Naive B cell (primary cell): ENCODE data around the gene CSMD2. TPM values are rescaled to one million over a fixed set of nuclear protein-coding genes. Genes with fewer than 3 reads are reported as not detected.

ENCODE experiments used
- ATAC-seq, 2 donors: fragments of 150-1000 bp; cut with Tn5 transposase; 2 replicates each; pipeline ENCODE4 v1.10.0; 2021; ENCODE audit warnings: low read depth in 2 of 2, mild to moderate bottlenecking in 2 of 2, moderate library complexity in 2 of 2
- DNase-seq: peaks from one replicate; pipeline ENCODE4 v3.0.0; 2022
- H3K27ac Mint-ChIP-seq, 6 donors: one replicate each; pipeline ENCODE4 v1.8.0; 2020 to 2022; ENCODE audit warnings: mild to moderate bottlenecking in 6 of 6, mixed read lengths in 6 of 6, moderate library complexity in 5 of 6, inconsistent platforms in 2 of 6
- H3K27me3 Mint-ChIP-seq, 3 donors: one replicate each; pipeline ENCODE4 v1.8.0; 2021 to 2022; ENCODE audit warnings: mixed read lengths in 3 of 3, mild to moderate bottlenecking in 1 of 3
- H3K36me3 Mint-ChIP-seq, 2 donors: one replicate each; pipeline ENCODE4 v1.8.0; 2020 to 2022; ENCODE audit warnings: mixed read lengths in 2 of 2, inconsistent platforms in 1 of 2, mild to moderate bottlenecking in 1 of 2
- H3K4me1 Mint-ChIP-seq, 3 donors: one replicate each; pipeline ENCODE4 v1.8.0; 2020 to 2022; ENCODE audit warnings: mixed read lengths in 3 of 3, inconsistent platforms in 1 of 3, mild to moderate bottlenecking in 1 of 3, moderate library complexity in 1 of 3
- H3K4me3 Mint-ChIP-seq, 8 donors: one replicate each; pipeline ENCODE4 v1.8.0; 2020 to 2022; ENCODE audit warnings: mild to moderate bottlenecking in 8 of 8, mixed read lengths in 8 of 8, moderate library complexity in 8 of 8, inconsistent platforms in 2 of 8
- H3K9me3 Mint-ChIP-seq, 7 donors: one replicate each; pipeline ENCODE4 v1.8.0; 2020 to 2022; ENCODE audit warnings: mixed read lengths in 7 of 7, mild to moderate bottlenecking in 5 of 7, inconsistent platforms in 2 of 7, moderate library complexity in 1 of 7
- polyA plus RNA-seq, 6 donors: library from polyadenylated mRNA; unstranded; fragments of 300-500 nt; fragmentation: Illumina TruSeq; gene quantifications; one replicate each; pipeline ENCODE4 v1.2.3, GENCODE V29; 2021; ENCODE audit warnings: low read depth in 6 of 6

CSMD2 gene
- polyA plus RNA-seq, 6 donors from 2014 or later, result not detected

DNA sequence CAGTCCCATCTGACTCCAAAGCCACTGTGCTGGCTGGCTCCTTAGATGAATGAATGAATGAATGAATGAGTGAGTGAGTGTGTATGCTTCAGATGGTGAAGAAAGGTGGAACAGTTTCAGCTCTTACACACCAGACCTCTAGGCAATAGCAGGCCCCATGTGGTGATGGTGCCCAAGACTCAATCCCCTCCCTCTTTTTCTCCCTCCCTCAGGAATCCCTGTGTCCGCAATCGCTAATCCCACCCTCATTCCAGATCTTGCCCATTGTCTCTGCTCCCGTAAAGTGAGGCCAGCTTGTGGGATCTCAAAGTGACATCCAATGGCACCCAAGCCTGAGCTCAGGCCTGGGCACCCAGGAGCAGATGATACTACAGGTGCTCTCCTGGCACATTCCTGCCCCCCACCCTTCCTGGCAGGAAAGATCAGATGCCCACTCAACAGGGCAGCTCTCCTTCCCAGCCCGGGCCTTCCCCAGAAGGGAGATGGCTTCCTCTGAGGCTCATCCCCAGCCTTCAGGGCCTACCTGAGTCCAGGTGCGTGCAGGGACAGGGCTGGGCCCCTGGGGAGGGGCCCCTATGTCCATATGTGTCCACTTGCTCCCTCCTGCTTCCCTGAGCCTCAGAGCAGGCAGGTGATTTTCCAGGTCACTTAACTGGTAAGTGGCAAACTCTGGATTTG is 194.7 kb downstream of the CSMD2 start:
- Mint-ChIP-seq H3K9me3 (no peaks in the 10 kb centered on the region), H3K27ac (peak overlapping the region in 1 of 6 donors; percentile 32), H3K4me1 (no peaks in the 10 kb centered on the region), H3K27me3 (peaks cover 0 to 8% (median 4%) of the 10 kb centered on the region in 3 donors), H3K36me3 (no peaks in the 10 kb centered on the region), H3K4me3 (no peak overlapping the region)
- ATAC-seq, result no peak
- no peak for DNase-seq

DNA sequence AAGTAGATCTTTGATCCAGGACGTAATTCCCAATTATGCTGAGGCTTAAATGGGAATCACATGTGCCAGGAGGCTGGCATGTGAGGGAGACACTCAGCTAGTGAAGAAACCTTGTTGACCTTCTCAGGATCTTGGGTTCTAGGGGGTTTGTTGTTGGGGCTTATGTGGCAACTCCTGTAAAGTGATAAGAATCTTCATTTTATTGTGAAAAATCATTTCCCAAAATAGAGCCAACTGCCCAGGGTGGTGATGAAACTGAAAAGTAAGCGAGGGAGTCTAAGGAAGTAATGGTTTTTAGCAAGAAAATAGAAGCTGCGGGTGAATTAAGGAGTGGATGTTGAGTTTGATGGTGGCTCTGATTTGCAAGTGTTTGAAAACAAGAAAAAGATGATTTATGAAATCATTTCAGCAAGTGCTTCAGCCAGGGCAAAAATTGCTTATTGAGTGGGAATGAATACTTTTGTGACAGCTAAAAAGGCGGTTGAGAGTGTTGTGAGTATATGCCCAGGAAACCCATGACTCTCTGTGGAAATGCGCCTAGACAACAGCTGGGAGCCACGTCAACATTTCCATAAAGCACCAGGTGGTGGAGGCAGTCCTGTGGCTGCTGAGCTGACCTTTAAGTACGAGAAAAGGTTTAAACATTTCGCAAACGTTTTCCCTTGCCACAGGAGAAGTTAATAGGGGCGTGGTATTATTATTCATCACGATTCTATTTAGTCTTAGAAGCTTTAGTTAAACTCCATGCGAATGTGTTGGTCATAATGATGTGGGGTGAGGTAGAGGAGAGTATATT is 198.5 kb downstream of the CSMD2 start:
- Mint-ChIP-seq H3K36me3 (no peaks in the 10 kb centered on the region), H3K4me3 (no peak overlapping the region), H3K9me3 (peaks cover 0 to 4% (median 2%) of the 10 kb centered on the region in 7 donors), H3K27me3 (peaks cover 0 to 14% (median 4%) of the 10 kb centered on the region in 3 donors), H3K27ac (peak overlapping the region in 1 of 6 donors; percentile 34), H3K4me1 (no peaks in the 10 kb centered on the region)
- DNase-seq (no peak), ATAC-seq (no peak)

DNA sequence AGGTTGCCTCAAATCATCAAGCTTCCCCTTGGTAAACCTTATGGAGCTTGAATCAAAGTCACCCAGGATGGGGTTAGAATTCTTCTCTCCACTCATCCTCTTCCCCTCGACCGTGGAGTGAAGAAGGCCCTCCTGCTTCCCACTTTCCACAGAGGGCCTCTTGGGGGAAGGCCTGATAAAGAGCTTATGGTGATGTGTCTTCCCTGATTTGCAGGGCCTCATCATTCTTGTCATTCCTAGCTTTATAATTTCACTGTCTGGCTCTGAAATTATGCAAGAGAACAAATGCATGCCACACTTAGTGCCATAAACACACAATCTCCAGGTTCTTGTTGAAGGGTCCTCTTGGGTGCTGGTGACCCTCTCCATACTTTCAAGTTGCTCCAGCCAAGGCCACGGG is 199.9 kb downstream of the CSMD2 start:
- no peaks in the 10 kb centered on the region for H3K36me3 Mint-ChIP-seq
- peak overlapping the region in 1 of 8 donors; percentile 11 for H3K4me3 Mint-ChIP-seq
- no peak for ATAC-seq
- no peak for DNase-seq
- H3K27me3 Mint-ChIP-seq, result peaks cover 0 to 14% (median 5%) of the 10 kb centered on the region in 3 donors
- H3K4me1 Mint-ChIP-seq, result no peaks in the 10 kb centered on the region
- H3K27ac Mint-ChIP-seq, result no peak overlapping the region
- peaks cover 0 to 4% (median 2%) of the 10 kb centered on the region in 7 donors for H3K9me3 Mint-ChIP-seq

DNA sequence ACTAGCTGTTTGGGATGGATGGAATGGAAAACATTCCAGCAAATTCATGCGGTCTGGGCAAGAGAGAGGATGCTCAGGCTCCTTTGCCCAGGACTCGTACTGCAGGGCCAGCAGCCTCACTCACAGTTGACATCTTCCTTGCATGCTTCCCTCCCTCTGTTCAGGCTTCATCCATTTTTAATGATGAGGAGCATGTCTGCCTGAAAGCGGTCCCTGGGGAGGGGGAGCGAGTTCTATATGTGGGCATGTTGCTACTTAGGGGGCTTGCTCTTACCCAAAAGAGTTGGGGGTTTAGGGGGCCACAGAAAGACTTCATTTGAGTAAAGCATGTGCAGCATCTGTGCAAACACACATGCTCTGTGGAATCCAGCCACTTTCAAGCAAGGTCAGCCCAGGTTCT is 203.0 kb downstream of the CSMD2 start:
- Mint-ChIP-seq H3K36me3 (no peaks in the 10 kb centered on the region), H3K9me3 (peaks cover 0 to 4% (median 2%) of the 10 kb centered on the region in 7 donors), H3K27ac (no peak overlapping the region), H3K4me1 (no peaks in the 10 kb centered on the region), H3K4me3 (no peak overlapping the region), H3K27me3 (peaks cover 0 to 14% (median 5%) of the 10 kb centered on the region in 3 donors)
- DNase-seq (no peak), ATAC-seq (no peak)

DNA sequence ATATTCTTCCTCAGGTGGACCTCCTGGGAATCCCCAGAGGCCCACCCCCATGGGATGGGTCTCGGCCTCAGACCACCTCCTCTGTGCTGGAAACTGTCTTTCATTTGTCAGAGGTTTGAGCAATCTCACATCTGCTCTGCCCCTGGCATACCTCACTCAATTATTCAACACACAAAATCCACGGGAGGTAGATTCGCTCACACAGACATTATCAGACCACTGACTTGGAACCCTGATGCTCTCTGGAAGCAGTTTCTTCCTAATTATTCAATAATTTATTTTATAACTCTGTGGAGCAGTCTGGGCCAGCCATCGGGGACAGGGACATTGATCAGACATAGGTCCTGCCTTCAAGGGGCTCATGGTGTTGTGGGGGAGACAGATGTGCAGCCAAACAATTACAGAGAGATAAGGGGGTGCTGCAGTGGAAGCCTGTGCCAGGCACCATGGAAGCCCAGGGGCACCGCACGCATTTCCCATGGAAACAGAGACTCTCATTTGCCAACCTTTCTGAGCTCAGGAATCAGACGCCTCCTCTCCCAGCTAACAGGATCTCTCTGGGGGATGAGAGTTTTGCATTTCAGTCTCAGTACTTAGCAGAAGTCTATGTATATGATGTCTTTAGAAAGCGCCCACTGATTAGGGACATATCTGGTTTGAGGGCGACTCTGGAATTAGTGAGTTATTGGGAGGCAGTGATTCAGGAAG is 204.7 kb downstream of the CSMD2 start:
- H3K4me3 Mint-ChIP-seq, result peak overlapping the region in 1 of 8 donors; percentile 5
- no peak for DNase-seq
- H3K27ac Mint-ChIP-seq, result no peak overlapping the region
- H3K9me3 Mint-ChIP-seq, result peaks cover 0 to 4% (median 2%) of the 10 kb centered on the region in 7 donors
- no peak for ATAC-seq
- H3K36me3 Mint-ChIP-seq, result no peaks in the 10 kb centered on the region
- H3K4me1 Mint-ChIP-seq, result no peaks in the 10 kb centered on the region
- peaks cover 0 to 11% (median 5%) of the 10 kb centered on the region in 3 donors for H3K27me3 Mint-ChIP-seq

DNA sequence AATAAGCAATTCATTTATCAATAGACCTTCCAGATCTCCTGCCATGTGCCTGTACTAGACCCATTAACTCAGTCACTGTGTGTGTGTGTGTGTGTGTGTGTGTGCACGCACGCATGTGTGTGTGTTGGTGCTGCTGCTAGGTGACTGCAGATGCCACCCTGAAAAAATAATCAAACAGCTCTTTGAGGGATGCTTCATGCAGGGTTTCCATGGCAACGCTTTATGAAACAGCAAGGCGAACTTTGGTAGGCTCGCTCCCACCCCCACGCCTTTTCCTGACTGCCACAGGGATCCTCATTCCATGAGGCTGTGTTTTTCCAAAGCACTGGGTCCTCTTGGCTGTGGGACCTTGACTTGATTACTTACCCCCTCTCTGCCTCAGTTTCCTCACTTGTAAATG is 207.2 kb downstream of the CSMD2 start:
- H3K9me3 Mint-ChIP-seq, result peaks cover 0 to 2% (median 0%) of the 10 kb centered on the region in 7 donors
- DNase-seq (no peak), ATAC-seq (no peak)
- peaks cover 0 to 6% (median 5%) of the 10 kb centered on the region in 3 donors for H3K27me3 Mint-ChIP-seq
- H3K36me3 Mint-ChIP-seq, result no peaks in the 10 kb centered on the region
- no peaks in the 10 kb centered on the region for H3K4me1 Mint-ChIP-seq
- no peak overlapping the region for H3K27ac Mint-ChIP-seq
- no peak overlapping the region for H3K4me3 Mint-ChIP-seq

DNA sequence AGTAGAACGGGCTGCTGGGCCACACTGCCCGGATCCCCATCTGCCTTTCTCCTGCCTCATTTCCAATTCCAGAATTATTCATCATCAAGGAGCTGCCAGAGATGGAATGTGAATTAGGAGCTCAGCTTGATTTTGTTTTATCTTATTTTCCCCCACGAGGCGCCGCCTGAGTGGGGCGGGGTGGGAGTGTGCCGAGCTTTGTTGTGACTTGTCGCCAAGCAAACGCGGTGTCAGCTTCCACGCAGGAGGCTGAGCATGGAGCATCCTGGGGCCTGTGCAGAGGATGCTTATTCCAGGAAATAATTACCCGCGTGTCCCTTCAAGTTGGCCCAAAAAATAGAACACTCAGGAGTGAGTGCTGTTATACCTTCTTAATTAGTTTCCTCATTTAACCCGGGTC is 209.9 kb downstream of the CSMD2 start:
- H3K27ac Mint-ChIP-seq, result no peak overlapping the region
- DNase-seq (no peak), ATAC-seq (no peak)
- no peaks in the 10 kb centered on the region for H3K36me3 Mint-ChIP-seq
- no peaks in the 10 kb centered on the region for H3K27me3 Mint-ChIP-seq
- H3K9me3 Mint-ChIP-seq, result peaks cover 0 to 2% (median 0%) of the 10 kb centered on the region in 7 donors
- no peak overlapping the region for H3K4me3 Mint-ChIP-seq
- H3K4me1 Mint-ChIP-seq, result no peaks in the 10 kb centered on the region

DNA sequence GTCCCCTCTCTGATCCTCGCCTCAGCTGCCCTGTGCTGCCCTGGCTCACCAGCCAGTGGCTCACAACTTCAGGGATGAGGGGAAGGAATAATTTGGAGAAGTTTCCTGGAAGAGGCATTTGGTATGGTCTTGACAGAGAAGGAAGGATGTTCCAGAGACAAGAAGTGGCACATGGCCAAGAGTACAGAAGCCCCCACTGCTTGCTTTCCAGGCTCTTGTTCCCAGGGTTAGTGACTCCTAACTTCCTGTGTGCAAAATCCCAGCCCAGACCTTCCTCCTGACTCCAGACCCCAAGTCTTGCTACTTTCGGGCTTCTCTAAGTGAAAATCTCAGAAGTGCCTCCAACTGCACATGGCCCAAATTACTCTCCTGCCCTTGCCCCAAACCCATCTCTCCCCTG is 215.5 kb downstream of the CSMD2 start:
- Mint-ChIP-seq H3K27ac (no peak overlapping the region), H3K4me3 (no peak overlapping the region), H3K4me1 (no peaks in the 10 kb centered on the region), H3K9me3 (no peaks in the 10 kb centered on the region), H3K36me3 (no peaks in the 10 kb centered on the region), H3K27me3 (no peaks in the 10 kb centered on the region)
- ATAC-seq (no peak), DNase-seq (no peak)

DNA sequence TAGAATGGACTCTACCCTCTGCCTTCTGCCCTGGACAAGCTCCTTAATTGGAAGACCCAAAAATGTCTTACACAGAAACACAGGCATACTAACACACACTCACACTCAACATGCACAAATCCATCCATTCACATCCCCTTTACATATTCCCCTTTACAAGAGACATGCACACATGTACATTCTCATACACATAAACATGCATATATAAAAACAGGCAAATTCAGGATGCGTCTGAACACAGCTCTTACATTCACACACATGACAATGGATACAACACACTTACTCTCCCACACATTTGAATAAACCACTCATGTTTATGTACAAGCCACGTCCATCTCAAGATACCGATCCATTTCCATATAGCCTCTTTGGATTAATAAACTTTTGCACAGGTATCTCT is 216.7 kb downstream of the CSMD2 start:
- Mint-ChIP-seq H3K27me3 (no peaks in the 10 kb centered on the region), H3K36me3 (no peaks in the 10 kb centered on the region), H3K4me3 (no peak overlapping the region), H3K9me3 (no peaks in the 10 kb centered on the region), H3K27ac (no peak overlapping the region), H3K4me1 (no peaks in the 10 kb centered on the region)
- DNase-seq, result no peak
- no peak for ATAC-seq

DNA sequence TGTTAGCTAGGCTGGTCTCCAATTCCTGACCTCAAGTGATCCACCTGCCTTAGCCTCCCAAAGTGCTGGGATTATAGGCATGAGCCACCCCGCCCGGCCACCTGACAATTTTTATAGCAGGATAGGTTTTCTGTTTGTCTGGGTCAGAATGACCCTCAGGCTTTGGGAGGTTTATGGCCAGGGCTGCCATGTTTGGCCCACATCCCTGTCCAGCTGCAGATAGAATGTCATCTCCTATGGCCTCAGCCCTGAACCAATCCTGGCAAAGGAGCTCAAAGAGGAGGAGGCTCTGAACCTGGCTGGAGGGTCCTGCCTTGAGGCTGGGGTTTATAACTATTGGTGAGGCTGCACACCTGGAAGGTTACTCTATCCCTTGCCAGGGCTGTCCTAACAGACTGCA is 218.2 kb downstream of the CSMD2 start:
- ATAC-seq (no peak), DNase-seq (no peak)
- H3K27me3 Mint-ChIP-seq, result no peaks in the 10 kb centered on the region
- H3K4me1 Mint-ChIP-seq, result no peaks in the 10 kb centered on the region
- H3K27ac Mint-ChIP-seq, result no peak overlapping the region
- no peak overlapping the region for H3K4me3 Mint-ChIP-seq
- no peaks in the 10 kb centered on the region for H3K9me3 Mint-ChIP-seq
- no peaks in the 10 kb centered on the region for H3K36me3 Mint-ChIP-seq

DNA sequence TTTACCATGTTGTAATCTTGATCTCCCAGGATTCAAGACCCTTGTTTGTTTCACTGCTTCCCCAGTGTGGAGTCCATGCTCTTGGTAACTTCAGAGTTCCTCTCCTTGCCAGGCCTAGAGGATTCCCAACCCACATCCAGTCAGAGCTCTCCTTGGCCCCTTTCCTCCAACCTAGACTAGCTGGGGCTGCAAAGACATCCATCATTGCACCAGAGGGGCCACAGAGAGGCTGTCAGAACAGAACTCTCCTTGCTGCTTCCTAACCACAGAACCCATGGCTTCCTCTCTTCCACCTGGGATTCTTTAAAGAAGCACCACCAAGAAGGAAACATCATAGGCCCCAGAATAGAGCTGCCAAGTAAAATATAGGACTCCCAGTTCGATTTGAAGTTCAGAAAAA is 220.2 kb downstream of the CSMD2 start:
- Mint-ChIP-seq H3K9me3 (peaks cover 0 to 4% (median 0%) of the 10 kb centered on the region in 7 donors), H3K27me3 (peaks cover 0 to 5% (median 0%) of the 10 kb centered on the region in 3 donors), H3K4me1 (no peaks in the 10 kb centered on the region), H3K4me3 (peak overlapping the region in 1 of 8 donors; percentile 24), H3K27ac (no peak overlapping the region), H3K36me3 (no peaks in the 10 kb centered on the region)
- DNase-seq (no peak), ATAC-seq (no peak)

DNA sequence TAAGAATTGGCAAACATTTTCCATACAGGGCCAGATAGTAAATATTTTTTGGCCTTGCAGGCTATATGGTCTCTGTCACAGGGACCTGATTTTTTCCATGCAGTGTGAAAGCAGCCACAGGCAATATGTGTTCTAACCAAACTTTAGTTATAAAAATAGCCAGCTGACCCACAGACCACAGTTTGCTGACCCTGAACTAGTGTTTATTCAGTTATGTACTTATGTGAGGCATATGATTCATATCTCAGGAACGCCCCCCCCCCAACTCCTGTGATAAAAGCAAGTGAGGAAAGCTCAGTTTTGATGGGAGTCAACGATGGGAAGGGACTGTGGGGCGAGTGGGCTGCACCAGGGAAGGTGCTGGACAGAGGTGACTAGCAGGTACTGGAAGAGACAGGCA is 221.1 kb downstream of the CSMD2 start:
- H3K9me3 Mint-ChIP-seq, result peaks cover 0 to 8% (median 3%) of the 10 kb centered on the region in 7 donors
- H3K4me3 Mint-ChIP-seq, result no peak overlapping the region
- peaks cover 0 to 5% (median 0%) of the 10 kb centered on the region in 3 donors for H3K27me3 Mint-ChIP-seq
- H3K27ac Mint-ChIP-seq, result no peak overlapping the region
- no peaks in the 10 kb centered on the region for H3K36me3 Mint-ChIP-seq
- DNase-seq, result no peak
- no peak for ATAC-seq
- H3K4me1 Mint-ChIP-seq, result no peaks in the 10 kb centered on the region

DNA sequence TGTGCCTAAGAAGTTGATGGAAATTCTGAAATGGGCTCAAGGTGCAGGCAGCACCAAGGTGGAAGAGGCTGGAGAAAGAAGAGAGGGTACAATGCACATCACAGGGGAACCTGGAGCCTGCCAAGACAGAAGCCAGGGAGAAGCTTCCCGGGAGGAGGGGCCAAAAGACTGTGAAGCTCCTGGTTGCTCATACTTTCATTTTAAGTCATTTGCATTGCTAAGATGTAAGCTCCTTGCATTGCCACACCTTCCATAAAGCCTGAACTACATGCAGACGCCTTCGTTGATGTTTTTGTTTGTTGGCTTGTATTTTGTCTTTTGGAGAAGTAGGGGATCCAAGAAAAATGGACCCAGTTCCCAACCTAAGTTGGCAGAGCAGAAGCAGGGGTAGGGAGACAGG is 232.2 kb downstream of the CSMD2 start:
- no peaks in the 10 kb centered on the region for H3K36me3 Mint-ChIP-seq
- H3K27ac Mint-ChIP-seq, result no peak overlapping the region
- H3K4me1 Mint-ChIP-seq, result no peaks in the 10 kb centered on the region
- H3K4me3 Mint-ChIP-seq, result no peak overlapping the region
- H3K27me3 Mint-ChIP-seq, result peaks cover 18 to 51% (median 20%) of the 10 kb centered on the region in 3 donors
- no peak for ATAC-seq
- peaks cover 0 to 15% (median 3%) of the 10 kb centered on the region in 7 donors for H3K9me3 Mint-ChIP-seq
- DNase-seq, result no peak
